H1 (cell line): ENCODE measurements around the gene GNAQ. TPM values are rescaled to one million over a fixed set of nuclear protein-coding genes. Genes with fewer than 3 reads are reported as not detected.

Experiments
- CTCF ChIA-PET: fragments of 300-600 bp; sonication (Branson Sonifier 250); formaldehyde crosslinking; loops from one replicate; lab custom pipeline; 2021; ENCODE audit not compliant: partially characterized antibody; lab: Charles Lee
- POLR2A ChIA-PET: fragments of 300-600 bp; sonication (Branson Sonifier 250); formaldehyde crosslinking; loops from one replicate; lab custom pipeline; 2021; ENCODE audit warnings: inconsistent platforms; ENCODE audit not compliant: partially characterized antibody; lab: Charles Lee
- DNase-seq, 2 experiments: peaks; one replicate each; pipeline versions ENCODE4 v3.0.0 to v3.0.0-alpha.2; 2010 to 2022; ENCODE audit warnings: low spot score in 2 of 2, low read depth in 1 of 2, mixed read lengths in 1 of 2
- FAIRE-seq: peaks from 2 replicates; lab custom pipeline; 2011; peaks lifted over from hg19 to GRCh38; lab: Jason Lieb, UNC
- H2AFZ ChIP-seq: 2 replicates; pipeline ENCODE4 v1.8.1; 2012; ENCODE audit warnings: low read length, inconsistent platforms
- H2AK5ac ChIP-seq: 2 replicates; pipeline ENCODE4 v1.6.1; 2013; ENCODE audit warnings: low read depth, low read length
- H2BK120ac ChIP-seq: replicated peaks from 2 replicates; pipeline ENCODE3; 2013; ENCODE audit warnings: low read depth, low read length, inconsistent platforms
- H2BK12ac ChIP-seq: 2 replicates; pipeline ENCODE4 v1.6.1; 2013; ENCODE audit warnings: low read depth, low read length
- H2BK15ac ChIP-seq: 2 replicates; pipeline ENCODE4 v1.6.1; 2013; ENCODE audit warnings: low read length
- H2BK20ac ChIP-seq: 2 replicates; pipeline ENCODE4 v1.6.1; 2013; ENCODE audit warnings: low read length
- H2BK5ac ChIP-seq: 2 replicates; pipeline ENCODE4 v1.6.1; 2013; ENCODE audit warnings: low read depth, low read length
- H3K14ac ChIP-seq: 2 replicates; pipeline ENCODE4 v1.6.1; 2013; ENCODE audit warnings: inconsistent platforms; ENCODE audit not compliant: insufficient read length
- H3K18ac ChIP-seq: 2 replicates; pipeline ENCODE4 v1.6.1; 2013; ENCODE audit warnings: low read length; ENCODE audit errors: extremely low read depth
- H3K23ac ChIP-seq: 2 replicates; pipeline ENCODE4 v1.6.1; 2013; ENCODE audit warnings: inconsistent platforms; ENCODE audit not compliant: insufficient read length
- H3K23me2 ChIP-seq: 2 replicates; pipeline ENCODE4 v1.6.1; 2013; ENCODE audit warnings: low read depth, low read length
- H3K27ac ChIP-seq: 2 replicates; pipeline ENCODE4 v1.6.1; 2011; ENCODE audit warnings: low read depth, low read length, inconsistent platforms
- H3K27me3 ChIP-seq, 4 experiments: replicated peaks in 1 of 4; 1 replicate in 1 of 4; 2 replicates in 3 of 4; pipeline versions ENCODE4 v1.6.1 to v1.8.1; 2011 to 2013; ENCODE audit warnings: low read length in 3 of 4, mild to moderate bottlenecking in 3 of 4, inconsistent platforms in 2 of 4, mixed read lengths in 2 of 4, moderate library complexity in 1 of 4; ENCODE audit not compliant: control insufficient read depth in 3 of 4, insufficient read depth in 3 of 4; ENCODE audit errors: extremely low read depth in 1 of 4
- H3K36me3 ChIP-seq, 4 experiments: 2 replicates each; pipeline versions ENCODE4 v1.6.1 to v1.8.1; 2011 to 2013; ENCODE audit warnings: mild to moderate bottlenecking in 4 of 4, low read length in 3 of 4, moderate library complexity in 2 of 4, control low read depth in 1 of 4, inconsistent platforms in 1 of 4; ENCODE audit not compliant: insufficient read depth in 4 of 4, control insufficient read depth in 2 of 4
- H3K4ac ChIP-seq: replicated peaks from 2 replicates; pipeline ENCODE3; 2013; ENCODE audit warnings: low read length, low read depth, mixed read lengths, inconsistent platforms; ENCODE audit not compliant: insufficient read length
- H3K4me1 ChIP-seq, 4 experiments: replicated peaks in 1 of 4; 1 replicate in 1 of 4; 2 replicates in 3 of 4; pipeline versions ENCODE4 v1.6.1 to v1.8.1; 2011 to 2013; ENCODE audit warnings: low read length in 3 of 4, inconsistent platforms in 2 of 4, mixed read lengths in 1 of 4; ENCODE audit not compliant: insufficient read depth in 4 of 4, control insufficient read depth in 3 of 4
- H3K4me2 ChIP-seq, 2 experiments: 2 replicates each; pipeline versions ENCODE4 v1.6.1 to v1.8.1; 2011 to 2013; ENCODE audit warnings: low read depth in 2 of 2, low read length in 2 of 2, control low read depth in 1 of 2, inconsistent platforms in 1 of 2, mild to moderate bottlenecking in 1 of 2; ENCODE audit not compliant: insufficient read depth in 1 of 2
- H3K4me3 ChIP-seq, 4 experiments: fragments of 200-600, 300-600 bp in 1 of 4; sonication (generic), shearing (Covaris generic), sonication (Bioruptor Twin) in 1 of 4; 2 replicates each; pipeline versions ENCODE4 v1.5.1 to v1.8.1; 2011 to 2016; ENCODE audit warnings: low read length in 4 of 4, low read depth in 3 of 4, control low read depth in 2 of 4, inconsistent platforms in 2 of 4, mild to moderate bottlenecking in 2 of 4, mixed read lengths in 1 of 4, moderate library complexity in 1 of 4; ENCODE audit not compliant: insufficient read depth in 2 of 4; ENCODE audit errors: extremely low read depth in 1 of 4
- H3K56ac ChIP-seq: replicated peaks from 2 replicates; pipeline ENCODE3; 2013; ENCODE audit warnings: low read depth, mild to moderate bottlenecking, mixed read lengths, low read length, inconsistent platforms; ENCODE audit not compliant: insufficient read length
- H3K79me1 ChIP-seq: 2 replicates; pipeline ENCODE4 v1.6.1; 2013; ENCODE audit warnings: low read depth, low read length, control low read depth
- H3K79me2 ChIP-seq, 2 experiments: 2 replicates each; pipeline versions ENCODE4 v1.6.1 to v1.8.1; 2012 to 2013; ENCODE audit warnings: low read length in 2 of 2, mild to moderate bottlenecking in 2 of 2, inconsistent platforms in 1 of 2; ENCODE audit not compliant: insufficient read depth in 2 of 2, control insufficient read depth in 1 of 2
- H3K9ac ChIP-seq, 4 experiments: replicated peaks in 1 of 4; 1 replicate in 1 of 4; 2 replicates in 3 of 4; pipeline versions ENCODE4 v1.6.1 to v1.8.1; 2011 to 2013; ENCODE audit warnings: low read depth in 3 of 4, low read length in 3 of 4, control low read depth in 2 of 4, mild to moderate bottlenecking in 2 of 4, moderate library complexity in 2 of 4, inconsistent platforms in 1 of 4; ENCODE audit errors: extremely low read depth in 1 of 4
- H3K9me3 ChIP-seq, 2 experiments: 2 replicates each; pipeline versions ENCODE4 v1.6.1 to v1.8.1; 2012 to 2013; ENCODE audit warnings: mild to moderate bottlenecking in 2 of 2, moderate library complexity in 2 of 2, control low read depth in 1 of 2, inconsistent platforms in 1 of 2, low read depth in 1 of 2, low read length in 1 of 2, mixed read lengths in 1 of 2; ENCODE audit not compliant: insufficient read depth in 2 of 2
- H4K20me1 ChIP-seq, 2 experiments: replicated peaks in 1 of 2; 2 replicates each; pipeline versions ENCODE3 to v1.8.1; 2011 to 2013; ENCODE audit warnings: inconsistent platforms in 2 of 2, low read length in 2 of 2, mild to moderate bottlenecking in 1 of 2; ENCODE audit not compliant: insufficient read depth in 2 of 2, control insufficient read depth in 1 of 2
- H4K5ac ChIP-seq: 2 replicates; pipeline ENCODE4 v1.6.1; 2013; ENCODE audit warnings: low read length, low read depth, mixed read lengths, inconsistent platforms; ENCODE audit not compliant: insufficient read length
- H4K8ac ChIP-seq: 2 replicates; pipeline ENCODE4 v1.8.0; 2013; ENCODE audit warnings: mild to moderate bottlenecking, moderate library complexity, low read length, inconsistent platforms; ENCODE audit not compliant: insufficient read depth; ENCODE audit errors: extremely low read depth
- H4K91ac ChIP-seq: replicated peaks from 2 replicates; pipeline ENCODE3; 2013; ENCODE audit warnings: low read length, mixed read lengths, inconsistent platforms; ENCODE audit not compliant: insufficient read length
- ATF3 ChIP-seq: IDR thresholded peaks from 2 replicates; pipeline ENCODE4 v1.6.1; 2011; ENCODE audit warnings: low read depth, mild to moderate bottlenecking, low read length; ENCODE audit not compliant: insufficient read depth
- CTCF ChIP-seq, 3 experiments: IDR thresholded peaks; 1 replicate in 2 of 3; 2 replicates in 1 of 3; pipeline versions ENCODE4 v1.5.1 to v1.6.1; 2011; ENCODE audit warnings: low read length in 3 of 3, mild to moderate bottlenecking in 3 of 3, inconsistent platforms in 2 of 3, low read depth in 1 of 3, moderate library complexity in 1 of 3; ENCODE audit not compliant: insufficient read depth in 1 of 3; ENCODE audit errors: control extremely low read depth in 1 of 3
- EGR1 ChIP-seq: IDR thresholded peaks from 2 replicates; pipeline ENCODE4 v1.6.1; 2011; ENCODE audit warnings: low read depth, low read length, borderline replicate concordance
- RAD21 ChIP-seq, 2 experiments: IDR thresholded peaks in 1 of 2; conservative IDR thresholded peaks in 1 of 2; 2 replicates each; pipeline ENCODE4 v1.6.1; 2011; ENCODE audit warnings: low read depth in 2 of 2, low read length in 2 of 2, improper control_type of control experiment in 1 of 2, inconsistent platforms in 1 of 2, mild to moderate bottlenecking in 1 of 2, moderate library complexity in 1 of 2
- SIN3A ChIP-seq, 2 experiments: IDR thresholded peaks in 1 of 2; conservative IDR thresholded peaks in 1 of 2; 2 replicates each; pipeline ENCODE4 v1.6.1; 2011 to 2012; ENCODE audit warnings: low read length in 2 of 2, improper control_type of control experiment in 1 of 2, low read depth in 1 of 2, mild to moderate bottlenecking in 1 of 2
- SIRT6 ChIP-seq: IDR thresholded peaks from one replicate; pipeline ENCODE4 v1.7.1; 2012; ENCODE audit warnings: low read length, inconsistent platforms
- SIX5 ChIP-seq: IDR thresholded peaks from 2 replicates; pipeline ENCODE4 v1.6.1; 2011; ENCODE audit warnings: mild to moderate bottlenecking, low read depth, low read length
- SUZ12 ChIP-seq: fragments of 200-600 bp; sonication (generic); IDR thresholded peaks from 2 replicates; pipeline ENCODE4 v1.6.1; 2012; ENCODE audit warnings: mild to moderate bottlenecking, inconsistent platforms, low read length, moderate library complexity, mixed read lengths
- WGBS, 2 experiments: shearing (Covaris generic) in 1 of 2; methylation state at CpG; one replicate each; pipeline versions ENCODE4 v1.1.6 to v1.1.7; 2013 to 2015; ENCODE audit warnings: low lambda C conversion rate in 2 of 2, mixed read lengths in 2 of 2, inconsistent platforms in 1 of 2, low coverage in 1 of 2, missing lambda C conversion rate in 1 of 2; ENCODE audit not compliant: insufficient replicate concordance in 2 of 2, insufficient coverage in 1 of 2, insufficient read length in 1 of 2; ENCODE audit errors: extremely low coverage in 1 of 2, missing lambda C conversion rate in 1 of 2; 5-methylcytosine and 5-hydroxymethylcytosine counted together
- polyA plus RNA-seq, 7 experiments: library from polyadenylated mRNA; depleted of rRNA in 3 of 7; stranded (reverse) in 5 of 7; unstranded in 2 of 7; fragments of >200 nt in 5 of 7; fragments of 200-250 nt in 2 of 7; gene quantifications; 1 replicate in 5 of 7; 2 replicates in 1 of 7; 4 replicates in 1 of 7; pipeline versions ENCODE4 v1.2.1 to v1.2.3, GENCODE V29; 2011 to 2013; ENCODE audit warnings: missing spikeins in 2 of 7, mixed read lengths in 2 of 7
- total RNA-seq: library from RNA; stranded (reverse); fragmentation: NEBNext Ultra II Directional; extraction: Animal tissue kit (Norgen Biotek cat#: 25700); gene quantifications from 2 replicates; pipeline ENCODE4 v1.2.1, GENCODE V29; 2021

The GNAQ gene
- total and polyA plus RNA-seq, 2 of the 8 experiments (the other 6 are each of a cell fraction or from before 2014, with no cell fraction given) = 22.8 to 63.8 TPM

- no peak overlapping the region for H4K8ac ChIP-seq
- H3K23me2 ChIP-seq = no peaks in the 10 kb centered on the region
- H2BK120ac ChIP-seq = no peak overlapping the region
- no peak overlapping the region for H2BK15ac ChIP-seq
- H3K4me2 ChIP-seq = no peak overlapping the region
- H3K9ac ChIP-seq = no peak overlapping the region
- H3K36me3 ChIP-seq = no peaks in the 10 kb centered on the region
- no peak overlapping the region for H2AFZ ChIP-seq
- DNase-seq (no peak), FAIRE-seq (no peak)
- H4K20me1 ChIP-seq = no peaks in the 10 kb centered on the region
- no peak overlapping the region for H3K4me3 ChIP-seq
- no peaks in the 10 kb centered on the region for H3K9me3 ChIP-seq
- H3K4ac ChIP-seq = no peak overlapping the region
- H3K79me1 ChIP-seq = no peaks in the 10 kb centered on the region; the same call in 1 of the 2 replicates
- H3K79me2 ChIP-seq = peaks cover 0 to 7% of the 10 kb centered on the region in 2 experiments; a peak in 1 of 4 replicates
- 84% methylated on average over 3 of the region's 3 CpGs; no CpG with 5 or more reads in 1 of the 2 experiments for WGBS, 2 experiments
- H2BK5ac ChIP-seq = no peak overlapping the region
- no peaks in the 10 kb centered on the region for H3K4me1 ChIP-seq
- H3K18ac ChIP-seq = no peak overlapping the region
- POLR2A ChIA-PET = interaction anchor here (1.0 kb wide), 1 partner anchor 9 kb away, joined by 3 read pairs; no protein-coding TSS in a partner anchor
- no peak overlapping the region for H4K5ac ChIP-seq
- no peak overlapping the region for H3K27ac ChIP-seq
- H3K56ac ChIP-seq = no peak overlapping the region
- no peak overlapping the region for H2AK5ac ChIP-seq
- H2BK12ac ChIP-seq = no peak overlapping the region
- H2BK20ac ChIP-seq = no peak overlapping the region
- H3K27me3 ChIP-seq = no peaks in the 10 kb centered on the region
- H4K91ac ChIP-seq = no peak overlapping the region
- CTCF ChIA-PET = interaction anchor here (0.6 to 1.6 kb wide), 12 partner anchors 9 to 408 kb away, joined by 3 to 8 read pairs (median 3); no protein-coding TSS in a partner anchor
- H3K23ac ChIP-seq = no peak overlapping the region
- H3K14ac ChIP-seq = no peak overlapping the region
- TF ChIP-seq SIN3A (conservative IDR thresholded peaks at IDR 0.05 in 1 of 2, IDR thresholded peaks at IDR 0.05 in 1 of 2; ENCODE audit: low read depth in 1 of 2, low read length in 2 of 2) (no peak), SIRT6 (no peak), RAD21 (IDR thresholded peaks at IDR 0.05 in 1 of 2, conservative IDR thresholded peaks at IDR 0.05 in 1 of 2; ENCODE audit: low read depth in 2 of 2, low read length in 2 of 2) (peak in 1 of 2 experiments; percentile 22; a peak in 2 of 4 replicates), ATF3 (no peak), EGR1 (no peak), CTCF (IDR thresholded peaks at IDR 0.05; ENCODE audit: control extremely low read depth in 1 of 3, insufficient read depth in 1 of 3, low read depth in 1 of 3, low read length in 3 of 3) (peak in 1 of 3 experiments; percentile 28; a peak in 1 of 4 replicates), SUZ12 (no peak), SIX5 (no peak)
Observed at GRCh38 chr9:77841739-77842386, 189.7 kb downstream of the GNAQ start.
